SK-MEL-5 (cell line): Measurements from ENCODE around the gene STX4. TPM values are rescaled to one million over a fixed set of nuclear protein-coding genes. Genes with fewer than 3 reads are reported as not detected.

Source experiments
- DNase-seq: peaks from one replicate; pipeline ENCODE4 v3.0.0-alpha.2; 2016; ENCODE audit warnings: low read depth, low spot score
- in situ Hi-C: cut with HindIII; loops from 2 replicates; pipeline ENCODE4 v1.10.0; 2016; ENCODE audit warnings: low sequenced_read_pairs, high pct_unique_total_duplicates, low pct_unique_long_range_greater_than_20kb
- total RNA-seq: library from RNA; depleted of rRNA; stranded (reverse); fragments of >200 nt; shearing (Covaris generic); gene quantifications from 2 replicates; pipeline ENCODE4 v1.2.3, GENCODE V29; 2014

Gene STX4
- total RNA-seq, 1 experiment from 2014 or later = 9.6 TPM

DNA sequence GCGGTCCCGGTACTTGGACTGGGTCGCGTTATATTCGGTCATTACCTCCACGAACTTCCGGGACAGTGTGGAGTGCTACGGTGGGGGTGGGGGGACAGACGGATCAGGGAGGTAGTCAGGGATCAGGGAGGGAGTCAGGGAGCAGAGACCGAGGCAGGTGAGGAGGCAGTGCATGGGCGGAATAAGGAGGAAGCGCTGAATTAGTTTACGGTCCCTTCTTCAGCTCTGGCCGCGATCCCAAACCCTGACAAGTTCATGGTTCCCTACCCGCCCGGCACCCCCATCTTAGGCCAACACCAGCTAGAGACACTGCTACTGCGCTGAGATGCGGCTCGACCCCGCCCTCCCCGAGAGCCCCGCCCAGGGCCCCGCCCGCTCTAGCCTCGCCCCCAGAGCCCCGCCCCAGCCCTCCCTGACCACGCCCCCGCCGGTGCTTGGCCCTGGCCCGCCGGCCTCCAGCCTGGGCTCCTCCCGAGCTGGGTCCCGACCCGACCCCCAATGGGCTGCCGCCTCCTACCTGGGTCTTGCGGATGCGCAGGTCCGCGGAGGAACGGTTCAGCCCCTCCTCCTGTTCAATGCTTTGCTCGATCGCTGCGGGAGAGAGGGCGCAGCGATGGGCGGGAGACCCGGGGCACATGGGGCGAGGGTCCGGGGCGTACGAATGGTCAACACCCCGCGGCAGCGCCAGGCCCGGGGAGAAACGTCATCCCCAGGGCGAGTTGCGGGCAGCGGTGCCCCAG lies 36.2 kb upstream of the STX4 start:
- in situ Hi-C loops = no loop called here
- peak; percentile 56 for DNase-seq

GRCh38 chr16:30997725-30998711 lies 35.3 kb upstream of the STX4 start:
- in situ Hi-C loops = no loop called here
- DNase-seq = peak; percentile 15

DNA sequence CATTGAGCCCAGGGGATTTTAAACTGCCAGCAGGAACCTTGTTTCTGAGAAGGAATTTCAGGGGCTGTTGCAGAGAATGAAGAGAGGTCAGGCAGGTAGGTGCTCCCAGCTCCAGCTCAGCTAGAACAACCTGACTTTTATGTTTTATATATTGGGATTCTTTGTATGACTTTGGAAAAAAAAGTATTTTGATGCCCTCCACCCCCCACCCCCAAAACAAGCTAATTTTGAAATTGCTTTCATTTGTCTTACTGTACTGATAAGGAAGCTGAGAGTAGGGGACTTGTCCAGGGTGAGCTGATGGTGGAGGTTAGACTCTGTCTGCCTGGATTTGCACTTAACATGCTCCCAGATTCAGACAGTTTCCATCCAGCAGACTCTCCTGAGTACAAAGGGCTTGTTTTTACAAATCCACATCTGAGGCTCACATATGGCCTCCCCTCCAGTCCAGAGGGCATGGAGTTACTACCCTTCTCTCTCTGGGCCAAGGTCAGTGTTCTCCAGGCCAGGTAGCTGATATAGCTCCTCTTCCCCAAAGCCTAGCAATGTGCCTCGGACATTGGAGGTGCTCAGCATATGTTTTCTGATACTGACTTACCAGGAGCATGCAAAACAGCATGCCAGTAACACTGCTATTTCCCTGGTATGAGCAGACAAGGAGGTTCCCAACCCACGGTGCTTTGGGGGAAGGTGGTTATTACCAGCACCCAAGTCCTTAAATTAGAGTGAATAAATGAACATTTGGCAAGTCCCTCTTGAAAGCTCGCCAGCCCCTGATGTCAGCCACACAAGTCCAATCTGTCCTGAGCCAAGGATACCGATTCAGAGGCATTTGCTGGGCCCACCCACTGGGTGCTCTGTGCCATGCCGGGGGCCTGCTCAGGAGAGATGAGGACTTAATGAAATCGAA lies 34.3 kb upstream of the STX4 start:
- in situ Hi-C loops = no loop called here
- no peak for DNase-seq

- no peak for DNase-seq
- in situ Hi-C loops = no loop called here
Measured at GRCh38 chr16:31000671-31001382, 32.5 kb upstream of the STX4 start.

DNA sequence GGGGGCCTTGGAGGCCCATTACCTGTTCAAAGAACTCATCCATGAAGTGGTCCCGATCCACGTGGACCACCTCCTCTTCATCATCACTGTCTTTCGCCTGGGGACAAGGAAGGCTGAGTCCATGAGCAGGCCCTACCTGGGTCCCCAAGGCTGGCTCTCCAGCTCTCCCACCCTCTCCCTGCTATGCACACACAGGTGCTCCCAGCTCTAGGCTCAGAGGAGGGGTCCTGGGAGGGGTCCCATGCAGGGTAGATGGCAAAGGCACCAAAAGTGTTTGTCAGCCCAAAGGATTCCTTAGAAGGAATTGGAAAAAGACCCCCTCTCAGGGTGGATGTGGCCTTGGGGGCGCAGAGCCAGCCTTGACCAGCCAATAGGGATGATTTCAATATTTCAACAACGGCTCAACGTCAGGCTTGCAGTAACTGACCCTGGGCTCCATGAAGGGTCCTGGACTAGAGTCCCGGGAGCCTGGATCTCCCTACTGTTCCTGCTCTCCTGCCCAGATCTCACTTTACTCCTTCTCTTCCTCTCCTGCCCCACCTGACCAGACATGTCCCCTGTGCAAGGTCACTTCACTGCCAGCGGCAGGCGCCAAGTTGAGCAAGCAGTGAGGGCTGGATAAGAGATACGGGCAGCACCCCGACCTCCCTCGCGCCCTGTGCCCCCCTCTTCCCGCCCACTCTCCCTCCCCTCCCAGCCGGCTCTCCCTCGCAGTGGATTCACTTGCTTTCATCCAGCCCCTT lies 31.7 kb upstream of the STX4 start:
- in situ Hi-C loops = no loop called here
- DNase-seq = no peak

- in situ Hi-C loops = no loop called here
- DNase-seq = no peak
Measured at GRCh38 chr16:31002250-31002700, 31.1 kb upstream of the STX4 start.

- in situ Hi-C loops = no loop called here
- no peak for DNase-seq
Measured at GRCh38 chr16:31002862-31003341, 30.5 kb upstream of the STX4 start.

DNA sequence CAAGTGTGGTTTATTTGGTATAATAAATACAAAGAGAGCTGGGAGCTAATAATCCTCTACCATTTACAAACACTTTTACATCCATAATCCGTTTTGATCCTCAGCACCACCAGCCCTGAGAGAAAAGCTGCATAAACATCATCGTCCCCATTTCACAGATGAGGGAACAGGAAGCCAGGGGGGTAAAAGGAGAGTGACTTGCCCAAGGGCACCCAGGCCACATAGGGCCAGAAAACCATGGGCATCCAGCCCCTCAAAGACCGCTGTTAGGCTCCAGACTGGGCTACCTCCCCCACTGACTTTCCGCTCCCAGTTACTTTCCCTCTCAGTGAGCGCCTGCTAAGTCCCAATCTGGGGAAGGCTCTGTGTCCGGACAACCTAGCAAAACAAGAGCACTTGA lies 29.6 kb upstream of the STX4 start:
- in situ Hi-C loops = no loop called here
- no peak for DNase-seq

DNA sequence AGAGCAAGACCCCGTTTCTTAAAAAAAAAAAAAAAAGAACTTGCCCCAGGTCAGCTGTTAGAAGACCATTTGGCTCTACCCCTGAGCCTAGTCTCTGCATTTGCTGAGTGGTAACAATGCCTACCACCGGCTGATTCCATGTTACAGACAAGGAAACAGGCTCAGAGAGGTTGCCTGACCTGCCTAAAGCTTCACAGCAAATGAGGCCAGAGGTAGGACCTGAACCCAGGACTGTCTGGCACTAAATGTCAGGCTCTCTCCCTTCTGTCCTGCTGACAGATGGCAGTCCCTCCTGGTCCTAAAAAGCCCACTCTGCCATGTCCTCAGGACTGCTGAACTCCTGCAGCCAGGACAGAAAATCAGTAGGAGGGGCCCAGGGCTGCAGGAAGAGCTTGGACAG lies 28.7 kb upstream of the STX4 start:
- in situ Hi-C loops = no loop called here
- no peak for DNase-seq

DNA sequence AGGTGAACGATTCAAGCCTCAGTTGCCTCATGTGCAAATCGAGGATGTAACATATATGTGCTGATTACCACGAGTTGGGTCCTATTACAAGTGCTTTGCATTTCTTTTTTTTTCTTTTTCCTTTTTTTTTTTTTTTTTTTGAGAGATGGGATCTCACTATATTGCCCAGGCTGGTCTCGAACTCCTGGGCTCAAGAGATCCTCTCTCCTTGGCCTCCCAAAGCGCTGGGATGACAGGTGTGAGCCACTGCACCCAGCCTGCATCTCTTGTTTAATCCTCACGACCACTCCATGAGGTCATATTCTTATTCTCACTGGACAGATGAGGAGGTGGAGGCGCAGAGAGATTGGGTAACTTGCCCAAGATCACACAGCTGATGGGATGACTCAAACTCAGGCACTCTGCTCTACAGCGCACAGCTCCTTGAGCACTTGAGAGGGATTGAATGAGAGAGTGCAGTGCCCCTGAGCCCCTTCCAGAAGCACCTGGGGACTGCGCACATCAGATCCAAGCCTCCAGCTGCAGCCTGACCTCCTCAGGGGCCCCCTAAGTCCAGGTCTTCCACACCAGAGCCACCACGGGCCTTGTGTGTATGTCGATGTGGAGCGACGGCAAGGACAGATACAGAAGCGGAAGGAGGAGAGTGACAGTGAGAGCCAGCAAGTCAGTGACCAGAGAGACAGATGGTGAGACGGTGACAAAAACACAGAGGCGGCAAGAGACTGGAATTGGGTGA lies 27.8 kb upstream of the STX4 start:
- in situ Hi-C loops = no loop called here
- no peak for DNase-seq

- no peak for DNase-seq
- in situ Hi-C loops = no loop called here
Measured at GRCh38 chr16:31006086-31006385, 27.3 kb upstream of the STX4 start.

DNA sequence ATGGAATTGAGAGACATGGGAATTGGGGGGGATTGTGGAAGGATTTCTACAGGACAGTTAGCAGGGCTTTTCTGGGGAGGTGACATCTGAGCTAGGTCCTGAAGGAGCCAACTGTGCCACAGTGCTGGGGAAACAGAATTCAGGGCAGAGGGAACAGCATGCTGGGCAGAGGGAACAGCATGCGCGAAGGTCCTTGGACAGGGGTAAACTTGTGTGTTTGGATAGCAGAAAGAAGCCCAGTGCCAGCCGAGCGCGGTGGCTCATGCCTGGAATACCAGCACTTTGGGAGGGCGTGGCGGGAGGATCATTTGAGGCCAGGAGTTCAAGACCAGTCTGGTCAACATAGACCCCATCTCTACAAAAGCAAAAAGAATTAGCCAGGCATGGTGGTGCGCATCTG lies 26.8 kb upstream of the STX4 start:
- in situ Hi-C loops = no loop called here

DNA sequence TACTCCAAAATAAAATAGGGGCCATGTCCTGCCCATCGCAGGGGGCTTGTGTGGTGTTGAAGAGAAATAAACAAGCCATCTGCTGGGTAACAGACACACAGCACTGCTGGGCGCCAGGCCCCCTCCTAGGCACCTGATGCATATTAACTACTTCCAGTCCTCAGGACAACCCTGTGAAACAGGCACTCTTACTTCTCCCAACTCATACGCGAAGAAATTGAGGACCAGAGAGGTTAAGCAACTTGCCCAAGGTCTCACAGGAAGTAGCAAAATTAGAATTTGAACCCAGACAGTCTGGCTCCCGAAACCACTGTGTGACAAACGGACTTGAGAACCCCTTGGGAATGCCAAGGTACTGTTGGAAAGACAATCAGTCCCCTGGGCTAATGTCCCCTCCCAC lies 25.7 kb upstream of the STX4 start:
- in situ Hi-C loops = no loop called here
- DNase-seq = no peak

More for the DNA sequence above, 26.8 kb upstream of the STX4 start:
- no peak for DNase-seq

DNA sequence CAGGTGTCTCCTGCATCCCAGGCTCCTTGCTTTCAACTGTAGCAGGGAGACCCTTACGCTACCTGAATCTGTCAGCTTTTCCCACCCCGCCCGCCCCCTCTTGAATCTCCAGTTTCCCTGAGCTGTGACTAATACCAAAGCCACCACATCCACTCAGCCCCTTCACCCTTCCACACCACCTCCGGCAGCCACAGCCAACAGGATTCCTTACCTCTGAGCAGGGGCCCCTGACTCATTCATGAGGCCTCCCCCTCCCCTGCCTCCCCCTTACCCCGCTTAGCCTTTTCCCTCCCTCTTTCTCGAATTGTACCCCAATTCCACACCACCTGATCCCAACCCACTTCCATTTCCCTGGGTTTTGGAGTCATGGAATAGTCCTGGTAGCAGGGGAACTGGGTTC lies 25.2 kb upstream of the STX4 start:
- in situ Hi-C loops = no loop called here
- no peak for DNase-seq

DNA sequence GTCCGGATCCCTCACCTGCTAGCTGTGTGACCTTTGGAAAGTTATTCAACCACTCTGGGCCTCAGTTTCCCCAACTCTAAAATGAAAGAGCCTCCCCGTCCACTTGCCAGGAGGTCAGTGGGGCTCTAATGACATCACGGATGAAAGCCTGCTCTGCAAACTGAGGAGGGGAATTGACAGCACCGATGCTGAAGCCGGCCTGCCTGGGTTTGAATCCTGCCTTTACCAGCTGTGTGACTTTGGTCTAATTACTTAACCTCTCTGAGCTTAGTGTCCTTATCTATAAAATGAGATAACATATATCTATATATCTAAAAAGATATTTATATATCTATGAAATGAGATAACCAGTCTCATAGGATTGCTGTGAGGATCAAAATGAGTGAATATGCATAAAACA lies 24.8 kb upstream of the STX4 start:
- in situ Hi-C loops = no loop called here
- no peak for DNase-seq

GRCh38 chr16:31009120-31009519 lies 24.2 kb upstream of the STX4 start:
- no peak for DNase-seq
- in situ Hi-C loops = no loop called here
